CD4-positive, alpha-beta T cell treated with Interferon gamma for 1 hour (primary cell): Measurements from ENCODE around the gene CPA1.

Experiments
- DNase-seq: peaks from one replicate; pipeline ENCODE4 v3.0.0-alpha.2; 2020

The CPA1 gene

DNA sequence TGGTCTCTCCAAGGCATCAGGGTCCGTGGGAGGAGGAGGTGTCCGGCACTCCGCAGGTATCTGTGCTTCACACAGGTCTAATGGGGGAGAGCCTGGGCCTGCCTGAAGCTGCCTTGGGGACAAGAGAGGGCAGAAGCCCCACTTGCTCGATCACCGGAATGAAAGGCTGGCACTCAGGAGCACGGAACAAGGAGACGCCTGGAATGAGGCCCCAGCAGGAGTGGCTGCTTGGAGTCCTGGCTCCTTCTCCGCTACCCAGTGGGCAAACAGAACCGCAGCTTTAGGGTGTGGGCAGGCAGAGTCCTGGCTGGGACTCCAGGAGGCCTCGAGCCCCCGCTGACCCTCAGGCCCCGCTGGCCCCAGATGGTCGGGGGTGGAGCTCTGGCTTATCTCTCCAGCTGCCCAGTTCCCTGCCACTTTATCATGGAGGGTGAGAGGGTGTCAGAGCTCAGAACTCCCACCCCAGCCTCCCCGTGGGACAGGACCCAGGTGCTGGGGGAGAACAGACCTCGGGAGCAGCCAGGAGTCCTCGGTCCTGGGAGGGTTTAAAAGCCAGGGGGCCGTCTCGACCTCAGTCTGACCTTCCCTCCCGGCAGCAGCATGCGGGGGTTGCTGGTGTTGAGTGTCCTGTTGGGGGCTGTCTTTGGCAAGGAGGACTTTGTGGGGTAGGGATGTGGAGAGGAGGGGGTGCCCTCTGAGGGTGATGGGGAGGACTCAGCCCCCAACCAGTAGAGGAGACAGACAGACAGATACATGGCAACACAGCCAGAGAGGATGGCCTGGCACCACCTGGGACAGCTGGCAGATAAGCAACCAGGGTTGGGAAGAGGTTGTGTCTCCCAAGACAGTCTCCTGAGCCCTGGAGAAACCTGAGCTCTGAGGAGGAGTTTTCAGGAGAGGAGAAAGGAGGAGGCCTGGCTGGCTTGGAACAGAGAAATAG, at the start of gene CPA1:
CPA1 (plus strand) TSS at position 574 of the 940 bp plus-strand sequence; CDS start at position 601, 27 bp downstream.
- DNase-seq = no peak

GRCh38 chr7:130332259-130333053, 47.8 kb upstream of the CPA1 start:
- no peak for DNase-seq

DNA sequence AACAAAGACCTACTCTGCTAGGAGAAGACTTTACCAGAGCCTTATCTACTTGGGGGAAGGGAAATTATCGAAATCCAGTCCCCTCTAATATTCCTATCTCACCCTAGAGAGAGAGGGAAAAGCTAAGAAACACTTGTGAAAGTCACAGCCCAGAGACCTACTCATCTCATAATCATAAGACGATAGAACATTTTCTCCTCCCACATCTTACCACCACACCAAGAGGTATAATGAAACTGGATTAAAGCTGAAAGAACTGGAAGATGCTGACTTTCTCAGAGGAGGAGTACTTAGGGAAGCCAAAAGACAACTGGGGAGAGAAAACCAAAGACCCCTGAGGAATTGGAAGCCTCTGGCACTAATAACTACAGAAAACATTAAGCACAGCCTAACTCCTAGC, 46.5 kb upstream of the CPA1 start:
- DNase-seq = no peak

- DNase-seq = no peak
Observed at GRCh38 chr7:130334274-130334673, 46.0 kb upstream of the CPA1 start.

DNA sequence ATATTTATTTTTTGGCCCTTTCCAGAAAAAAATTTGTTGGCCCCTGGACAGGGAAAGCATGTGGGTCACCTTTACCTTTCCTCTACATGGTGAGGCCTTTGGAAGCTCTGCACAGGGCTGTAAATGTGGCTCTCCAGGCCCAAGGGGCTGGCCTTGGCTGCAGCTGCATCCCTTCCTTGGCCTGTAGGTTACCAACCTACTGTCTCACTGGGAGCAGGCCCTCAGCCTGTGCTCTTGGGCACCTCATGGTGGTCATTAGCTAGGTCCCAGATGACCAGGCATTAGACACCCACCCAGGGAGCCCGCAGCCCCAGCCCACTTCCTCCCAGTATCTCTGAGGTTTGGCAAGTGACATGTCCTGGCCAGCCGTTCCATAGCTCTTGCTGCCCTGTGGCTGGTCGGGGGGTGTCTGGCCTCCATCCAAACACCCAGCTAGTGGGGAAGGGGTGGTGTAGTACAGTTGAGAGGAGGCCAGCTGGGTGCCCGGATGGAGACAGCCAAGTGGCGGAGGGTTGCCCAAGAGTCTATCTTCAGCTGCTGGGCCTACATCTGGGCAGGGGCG, 42.8 kb upstream of the CPA1 start:
- DNase-seq = no peak

DNA sequence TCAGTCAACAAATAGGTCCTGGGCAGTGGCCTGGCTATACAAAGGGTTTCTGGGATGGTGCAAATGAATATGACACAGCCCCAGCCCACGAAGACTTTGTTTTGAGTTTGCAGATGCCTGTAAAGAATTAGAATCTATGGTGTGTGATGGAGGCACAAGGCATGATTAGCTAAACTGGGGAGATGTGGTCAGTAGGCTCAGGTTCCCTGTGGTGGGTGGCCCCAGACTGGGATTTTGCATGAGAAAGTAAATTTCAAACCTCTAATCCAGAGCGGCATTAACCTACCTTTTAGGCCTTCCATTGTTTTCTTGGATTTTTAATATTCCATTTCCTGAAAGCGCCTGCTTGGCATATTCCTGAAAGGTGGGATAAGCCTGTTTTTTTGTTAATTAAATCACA, 42.1 kb upstream of the CPA1 start:
- no peak for DNase-seq

DNA sequence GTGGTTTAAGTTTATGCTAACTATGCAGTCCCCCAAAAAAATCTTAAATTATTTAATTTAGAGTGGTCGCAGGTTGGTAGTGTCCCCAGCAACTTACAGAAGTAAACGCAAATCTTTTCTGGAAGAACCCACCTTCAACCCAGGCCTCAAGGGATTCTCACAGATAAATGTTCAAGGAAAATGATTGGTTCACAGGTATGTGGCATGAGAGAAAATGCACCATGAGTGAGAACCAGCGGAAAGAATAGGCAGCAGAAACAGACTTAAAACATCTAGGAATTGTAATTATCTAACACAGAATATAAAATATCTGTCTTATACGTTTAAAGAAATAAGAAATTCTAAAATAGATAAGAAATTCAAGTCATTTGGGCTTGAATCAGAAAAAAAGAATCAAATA, 38.4 kb upstream of the CPA1 start:
- DNase-seq = no peak

DNA sequence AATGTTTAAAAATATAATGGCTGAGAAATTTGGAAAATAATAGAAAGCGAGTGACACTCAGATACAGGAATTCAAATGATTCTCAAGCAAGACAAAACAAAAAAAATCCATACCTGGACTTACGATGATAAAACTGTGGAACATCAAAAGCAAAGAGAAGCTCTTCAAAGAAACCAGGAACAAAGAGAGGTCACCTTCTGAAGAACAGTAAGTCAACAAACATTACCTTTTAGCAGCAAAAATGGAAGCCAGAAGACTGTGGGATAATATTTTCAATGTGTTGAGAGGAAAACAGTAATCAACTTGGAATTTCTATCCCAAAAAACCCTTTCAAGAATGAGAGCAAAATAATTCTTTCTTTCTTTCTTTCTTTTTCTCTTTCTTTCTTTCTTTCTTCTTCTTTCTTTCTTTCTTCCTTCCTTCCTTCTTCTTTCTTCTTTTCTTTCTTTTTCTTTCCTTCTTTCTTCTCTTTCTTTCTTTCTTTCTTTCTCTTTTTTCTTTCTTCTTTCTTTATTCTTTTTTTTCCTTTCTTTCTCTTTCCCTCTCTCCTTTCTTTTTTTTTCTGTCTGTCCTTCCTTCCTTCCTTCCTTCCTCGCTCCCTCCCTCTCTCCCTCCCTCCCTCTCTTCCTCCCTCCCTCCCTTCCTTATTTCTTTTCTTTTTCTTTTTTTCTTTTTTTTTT, 37.5 kb upstream of the CPA1 start:
- DNase-seq = no peak

DNA sequence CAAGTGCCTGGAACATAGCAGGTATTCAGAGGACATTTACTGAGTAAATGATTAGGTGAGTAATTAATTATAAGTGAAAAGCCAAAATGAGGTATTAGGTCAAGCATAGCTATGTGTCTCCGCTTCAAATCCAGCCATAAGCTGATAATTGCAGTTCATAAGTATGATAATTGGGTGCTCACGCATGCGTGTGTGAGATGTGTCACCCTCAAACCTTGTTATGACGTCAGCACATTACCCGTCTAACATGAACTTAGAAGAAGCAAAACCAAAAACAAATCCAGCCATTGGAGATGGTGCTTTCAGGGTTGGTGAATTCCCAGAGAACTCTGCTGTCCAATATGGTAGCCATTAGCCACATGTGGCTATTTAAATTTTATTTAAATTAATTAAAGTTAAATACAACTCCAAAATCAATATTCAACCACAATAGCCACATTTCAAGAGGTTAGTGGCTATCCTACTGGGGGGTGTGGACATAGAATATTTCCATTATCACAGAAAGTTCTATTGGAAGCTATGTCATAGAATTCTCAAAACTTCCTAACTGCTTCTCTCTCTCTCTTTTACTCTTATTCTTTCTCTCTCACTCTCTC, 35.9 kb upstream of the CPA1 start, which contains the start of gene CPA5:
CPA5 (plus strand) TSS at position 546 of the 596 bp plus-strand sequence. CDS start 1,670 bp downstream, outside the sequence.
- DNase-seq = no peak

- DNase-seq = no peak
Observed at GRCh38 chr7:130345136-130345535, 35.2 kb upstream of the CPA1 start.

DNA sequence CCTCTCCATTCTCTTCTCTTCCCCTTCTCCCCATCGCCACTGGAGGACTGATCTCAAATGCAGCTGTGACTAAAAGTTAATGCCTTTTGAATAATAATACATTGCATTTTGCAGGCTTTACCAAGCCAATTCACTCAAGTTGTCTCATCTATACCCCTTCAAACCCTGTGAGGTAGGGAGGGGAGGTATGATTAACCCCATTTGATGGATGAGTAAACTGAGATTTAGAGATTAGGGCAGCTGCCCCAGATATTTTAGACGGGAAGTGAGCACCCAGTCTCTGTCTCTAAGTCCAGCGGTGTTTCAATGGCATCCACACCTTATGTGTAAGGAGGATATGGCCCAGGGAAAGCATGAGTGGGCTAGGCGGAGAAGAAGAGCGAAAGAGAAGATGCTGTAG, 34.6 kb upstream of the CPA1 start:
- DNase-seq = no peak

DNA sequence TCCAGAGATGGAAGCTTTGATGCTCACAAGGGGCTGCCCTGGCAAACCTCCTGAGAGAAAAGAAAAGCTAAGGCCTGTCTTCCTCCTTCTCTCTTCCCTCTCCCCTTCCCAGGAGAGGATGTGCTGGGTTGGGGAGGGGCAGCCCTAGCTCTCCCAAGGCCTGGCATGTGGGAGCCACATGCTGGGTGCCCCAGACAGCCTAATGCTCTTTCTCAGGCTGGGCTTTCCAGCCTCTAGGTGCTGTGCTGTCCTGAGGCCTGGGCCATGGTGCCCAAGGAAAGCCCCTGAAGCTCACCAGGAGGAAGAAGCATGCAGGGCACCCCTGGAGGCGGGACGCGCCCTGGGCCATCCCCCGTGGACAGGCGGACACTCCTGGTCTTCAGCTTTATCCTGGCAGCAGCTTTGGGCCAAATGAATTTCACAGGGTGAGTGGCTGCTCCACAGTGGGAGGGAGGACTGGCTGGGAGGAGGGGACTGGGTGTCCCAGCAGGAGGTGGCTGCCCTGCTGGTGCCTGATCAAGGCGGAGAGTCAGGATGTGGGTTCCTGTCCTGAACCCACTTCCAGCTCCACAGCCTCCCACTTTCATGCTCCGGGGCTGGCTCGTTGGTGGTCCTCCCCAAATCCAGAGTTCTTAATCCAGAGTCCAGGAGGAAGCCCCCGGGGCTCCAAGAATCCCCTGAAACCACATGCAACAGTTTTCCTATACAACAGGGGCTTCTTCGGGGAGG, 34.0 kb upstream of the CPA1 start:
- DNase-seq = no peak

- no peak for DNase-seq
Observed at GRCh38 chr7:130346941-130347340, 33.4 kb upstream of the CPA1 start.

DNA sequence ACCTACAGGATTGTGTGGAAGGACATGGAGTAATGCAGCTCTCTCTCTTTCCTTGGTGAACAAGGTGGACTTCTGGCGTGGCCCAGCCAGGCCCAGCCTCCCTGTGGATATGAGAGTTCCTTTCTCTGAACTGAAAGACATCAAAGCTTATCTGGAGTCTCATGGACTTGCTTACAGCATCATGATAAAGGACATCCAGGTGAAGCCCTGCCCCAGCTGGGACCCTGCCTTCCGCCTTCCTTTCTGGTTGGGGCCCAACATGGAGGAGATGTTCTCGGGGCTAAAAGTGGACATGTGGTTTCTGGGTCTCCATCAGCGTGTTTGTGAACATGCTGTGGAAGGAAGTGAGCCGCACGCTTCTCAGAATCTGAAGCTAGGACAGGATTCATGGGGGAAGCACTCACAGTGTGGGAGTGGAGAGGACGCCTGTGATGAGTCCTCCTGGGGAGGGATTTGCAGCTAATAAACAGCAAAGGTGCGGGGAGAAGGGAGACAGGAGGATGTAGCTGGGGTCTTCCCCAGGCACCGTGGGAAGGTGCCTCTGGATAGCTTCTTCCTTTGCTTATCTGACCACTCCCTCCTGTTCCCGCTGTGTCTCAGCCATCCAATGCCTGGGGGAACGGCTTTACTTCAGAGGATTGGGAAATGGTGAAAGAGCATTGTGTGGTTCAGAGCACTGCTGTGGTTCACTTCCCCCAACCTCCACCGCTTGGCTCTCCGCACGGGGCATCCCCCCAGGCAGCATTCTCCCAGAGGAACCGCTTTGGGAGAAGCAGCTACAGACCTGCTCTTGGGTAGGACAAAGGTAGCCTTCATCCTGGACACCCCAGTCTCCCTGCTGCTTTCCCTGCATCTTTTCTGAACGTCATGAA, 30.1 kb upstream of the CPA1 start:
- no peak for DNase-seq

- DNase-seq = no peak
Observed at GRCh38 chr7:130350945-130351790, 29.1 kb upstream of the CPA1 start.

DNA sequence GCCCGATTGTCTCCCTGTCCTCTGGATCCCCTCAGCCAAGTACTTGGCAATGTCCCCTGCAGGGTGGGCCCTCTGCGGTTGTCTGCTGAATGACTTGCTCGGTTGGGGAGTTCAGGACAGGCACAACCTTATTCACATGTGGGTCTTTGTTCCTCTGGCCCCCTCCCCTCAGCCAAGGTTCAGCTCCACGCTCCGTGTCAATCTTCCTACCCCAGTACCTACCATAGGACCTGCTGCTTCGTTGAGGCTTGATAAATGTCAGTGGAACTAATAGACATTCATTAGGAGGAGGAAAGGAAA, 28.6 kb upstream of the CPA1 start:
- no peak for DNase-seq

GRCh38 chr7:130352194-130353074, 27.9 kb upstream of the CPA1 start:
- DNase-seq = no peak

- DNase-seq = no peak
Observed at GRCh38 chr7:130353196-130353595, 27.1 kb upstream of the CPA1 start.
